ENCODE measurements around the gene FAM227A.
"Not testable (repeated sequence)": the region's sequence is repeated elsewhere in the genome, so short reads cannot be mapped to it uniquely, and the experiment has no call there.

Gene FAM227A

GRCh38 chr22:38612217-38613006 is 43.8 kb downstream of the FAM227A start:
- no peak for DNase-seq

- DNase-seq = no peak
Measured at GRCh38 chr22:38611559-38611958, 44.6 kb downstream of the FAM227A start.

GRCh38 chr22:38610234-38610633 is 46.0 kb downstream of the FAM227A start:
- no peak for DNase-seq

GRCh38 chr22:38608992-38609750 is 47.0 kb downstream of the FAM227A start:
- DNase-seq = peak in 18 of 56 donors; percentile 2 to 50 (median 7)

DNA sequence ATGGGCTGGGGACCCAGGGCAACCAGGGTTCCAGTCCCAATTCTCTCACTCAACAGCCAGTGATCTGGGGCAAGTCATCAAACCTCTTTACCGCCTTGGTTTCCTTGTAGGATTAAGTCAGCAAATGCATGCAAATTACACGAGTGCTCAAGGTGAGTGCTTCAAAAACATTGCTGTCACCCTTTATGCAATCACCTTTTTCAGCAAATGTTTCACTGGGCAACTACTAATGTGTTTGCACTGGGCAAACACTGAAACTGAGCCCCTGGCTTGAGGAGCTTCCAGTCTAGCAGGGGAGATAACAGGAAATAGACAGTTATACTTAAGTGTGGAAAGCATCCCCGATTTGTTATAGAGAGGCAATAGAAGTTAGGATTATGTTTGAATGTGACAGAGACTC is 48.5 kb downstream of the FAM227A start:
- no peak for DNase-seq

DNA sequence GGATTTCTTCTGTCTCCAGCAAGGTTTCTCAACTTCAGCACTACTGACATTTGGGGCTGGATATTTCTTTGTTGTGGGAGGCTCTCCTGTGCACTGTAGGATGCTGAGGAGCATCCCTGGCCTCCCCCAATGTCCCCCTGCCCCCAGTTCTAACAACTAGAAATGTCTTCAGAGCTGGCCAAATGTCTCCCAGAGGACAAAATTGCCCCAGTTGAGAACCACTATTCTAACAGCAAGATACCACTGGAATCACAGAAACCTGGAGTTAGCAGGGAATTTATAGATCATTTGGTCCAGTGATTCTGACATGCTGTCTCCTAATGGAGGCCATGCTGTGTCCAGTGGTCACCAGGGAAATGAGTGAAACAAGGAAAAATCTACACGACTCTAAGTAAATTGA is 54.0 kb downstream of the FAM227A start:
- no peak for DNase-seq

GRCh38 chr22:38601221-38601764 is 54.9 kb downstream of the FAM227A start:
- no peak for DNase-seq

GRCh38 chr22:38599466-38599865 is 56.7 kb downstream of the FAM227A start:
- DNase-seq = no peak

DNA sequence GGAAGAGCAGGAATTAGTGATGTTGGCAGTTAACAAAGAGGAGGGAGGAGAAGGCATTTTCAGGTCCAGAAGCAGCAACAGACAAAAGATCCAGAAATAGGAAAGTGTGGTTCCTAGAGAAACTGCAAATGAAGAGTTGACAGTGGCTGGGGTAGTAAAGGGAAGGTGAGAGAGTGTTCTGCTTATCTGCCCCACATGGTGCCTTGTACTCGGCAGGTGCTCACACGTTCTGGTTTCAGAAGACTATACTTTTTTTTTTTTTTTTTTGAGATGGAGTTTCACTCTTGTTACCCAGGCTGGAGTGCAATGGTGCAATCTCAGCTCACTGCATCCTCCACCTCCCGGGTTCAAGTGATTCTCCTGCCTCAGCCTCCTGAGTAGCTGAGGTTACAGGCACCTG is 73.3 kb downstream of the FAM227A start:
- DNase-seq = not testable (repeated sequence)

- no peak for DNase-seq
Measured at GRCh38 chr22:38578505-38578904, 77.7 kb downstream of the FAM227A start.

- DNase-seq = peak in 12 of 56 donors; percentile 2 to 51 (median 10)
Measured at GRCh38 chr22:38572065-38572464, 84.1 kb downstream of the FAM227A start.

DNA sequence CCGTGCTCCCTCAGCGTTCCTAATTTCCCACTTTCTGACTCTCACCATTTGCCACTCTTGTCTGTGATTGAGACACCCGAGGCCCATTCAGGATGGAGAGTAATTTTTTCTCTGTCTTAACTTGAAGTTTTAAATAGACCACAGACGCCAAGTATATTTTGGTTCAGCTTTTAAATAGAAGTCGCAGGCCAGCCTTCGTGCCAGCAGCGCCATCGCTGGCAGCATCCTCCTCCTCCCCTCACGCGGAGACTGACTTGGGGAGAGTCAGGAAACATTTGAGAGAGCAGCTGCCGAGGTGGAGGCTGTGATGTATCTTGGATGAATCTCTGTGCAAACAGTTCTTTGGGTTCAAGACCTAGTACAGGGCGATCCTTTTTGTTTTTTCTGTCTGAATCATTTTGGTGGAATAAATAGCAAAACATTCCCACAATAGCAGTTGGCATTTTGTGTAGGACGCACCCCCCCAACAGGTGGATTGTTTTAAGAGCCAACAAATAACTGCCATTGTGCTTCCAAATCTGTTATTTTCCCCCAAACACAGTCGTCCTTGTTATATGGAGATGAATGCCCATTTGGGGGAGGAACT is 85.3 kb downstream of the FAM227A start:
- DNase-seq = peak in 41 of 56 donors; percentile 20 to 75 (median 49)

DNA sequence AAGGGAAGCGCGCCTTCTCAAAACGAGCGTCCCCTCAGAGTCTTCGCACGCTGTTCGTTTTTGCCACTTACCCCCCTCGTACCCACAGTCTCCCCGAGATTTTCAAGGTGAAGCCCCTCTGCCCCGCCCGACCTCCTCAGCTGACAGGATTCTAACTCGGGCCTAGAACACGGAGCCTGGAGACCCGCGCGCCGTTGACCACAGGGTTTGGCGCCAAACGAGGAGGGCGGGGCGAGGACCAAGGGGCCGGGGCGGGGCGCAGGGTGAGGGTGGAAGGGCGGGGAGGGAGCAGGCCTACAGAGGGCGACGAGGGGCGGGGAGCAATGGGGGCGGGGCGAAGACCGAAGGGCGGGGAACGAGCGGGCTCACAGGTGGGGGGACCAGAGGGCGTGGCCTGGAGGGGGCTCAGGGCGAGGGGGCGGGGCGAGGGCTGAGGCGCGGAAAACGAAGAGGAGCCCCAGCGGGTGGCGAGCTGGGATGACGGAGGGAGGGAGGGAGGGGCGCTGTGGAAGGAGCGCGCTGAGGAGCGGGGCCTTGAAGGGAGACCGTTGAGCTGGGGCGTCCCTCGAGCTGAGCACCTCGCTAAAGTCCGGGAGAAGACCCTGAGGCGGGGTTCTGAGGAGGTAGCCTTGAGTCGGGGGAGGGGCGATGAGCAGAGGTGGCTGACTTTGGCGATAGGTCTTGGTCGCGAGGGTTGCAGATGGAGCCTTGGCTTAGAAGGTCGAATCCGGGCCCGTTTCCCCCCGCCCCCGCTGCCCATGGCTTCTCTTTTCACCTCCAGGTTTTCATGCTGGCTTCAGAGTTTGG is 86.0 kb downstream of the FAM227A start, which contains the start of gene DMC1:
TSS of gene DMC1 (minus strand) at position 212 of the 807 bp plus-strand sequence. CDS start 1,927 bp downstream, outside the sequence.
- DNase-seq = peak in 54 of 56 donors; percentile 19 to 94 (median 76)

- DNase-seq = peak in 3 of 56 donors; percentile 21 to 28 (median 26)
Measured at GRCh38 chr22:38569181-38569971, 86.8 kb downstream of the FAM227A start.

- DNase-seq = no peak
Measured at GRCh38 chr22:38567531-38568285, 88.5 kb downstream of the FAM227A start.

DNA sequence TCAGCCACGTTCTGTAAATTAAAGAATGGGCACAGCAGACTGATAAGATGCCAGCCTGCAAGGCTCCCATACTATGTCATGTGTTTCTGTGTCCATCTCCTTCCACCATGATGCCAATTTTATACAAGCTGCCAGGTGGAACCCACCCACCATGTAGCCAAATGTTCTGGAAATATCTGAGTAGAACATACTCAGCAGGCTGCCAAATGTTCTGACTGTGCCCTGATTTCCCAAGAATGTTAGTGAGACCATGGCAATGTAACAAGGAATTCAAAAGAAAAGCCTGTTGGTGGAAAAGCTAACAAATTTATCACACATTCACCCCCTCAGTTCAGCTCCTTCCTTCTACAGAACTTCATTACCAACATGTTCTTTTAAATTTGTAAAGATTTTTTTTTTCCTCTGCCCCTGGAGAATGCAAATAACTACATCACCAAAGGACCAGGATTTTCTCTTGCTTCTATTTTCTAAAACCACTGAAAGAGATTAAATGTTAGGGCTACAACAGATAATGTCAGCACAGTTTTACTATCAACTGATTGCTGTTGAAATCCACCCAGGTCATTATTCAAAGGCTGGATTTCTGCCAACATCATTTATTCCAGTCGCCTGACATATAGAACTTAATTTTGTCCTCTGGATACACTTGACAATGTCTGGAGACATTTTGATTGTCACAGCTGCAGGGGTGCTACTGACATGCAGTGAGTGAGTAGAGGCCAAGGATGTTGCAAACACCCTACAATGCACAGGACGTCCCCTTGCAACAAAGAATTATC is 89.3 kb downstream of the FAM227A start:
- DNase-seq = peak in 17 of 56 donors; percentile 3 to 71 (median 18)

DNA sequence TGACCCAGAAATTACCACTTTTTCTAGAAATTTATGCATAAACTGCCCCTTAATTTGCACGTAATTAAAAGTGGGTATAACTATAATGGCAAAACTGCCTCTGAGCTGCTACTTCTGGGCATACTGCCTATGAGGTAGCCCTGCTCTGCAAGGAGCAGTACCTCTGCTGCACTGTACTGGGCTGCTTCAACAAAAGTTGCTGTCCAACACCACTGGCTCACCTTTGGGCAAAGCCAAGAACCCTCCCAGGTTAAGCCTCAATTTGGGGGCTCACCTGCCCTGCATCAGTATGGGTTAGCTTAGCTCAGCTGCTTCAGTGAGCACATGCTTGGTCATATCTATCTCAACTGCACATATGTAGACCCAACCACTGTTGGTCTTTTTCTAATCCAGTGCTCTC is 90.8 kb downstream of the FAM227A start:
- no peak for DNase-seq

GRCh38 chr22:38564669-38565068 is 91.5 kb downstream of the FAM227A start:
- DNase-seq = no peak
